IMR-90 (cell line): ENCODE data around the gene PAK6.

Experiments used
- CEBPB ChIP-seq: IDR thresholded peaks from 2 replicates; pipeline ENCODE4 v1.6.1; 2012; ENCODE audit warnings: low read depth, low read length, improper control_type of control experiment
- MAFK ChIP-seq: IDR thresholded peaks from 2 replicates; pipeline ENCODE4 v1.6.1; 2012; ENCODE audit warnings: low read depth, low read length, improper control_type of control experiment

GRCh38 chr15:40253167-40253790, 14.4 kb downstream of the PAK6 start:
- no peak for TF ChIP-seq CEBPB
- TF ChIP-seq MAFK, result no peak
